AG09319 (cell line): Measurements from ENCODE around the gene PRMT9.

Experiments used
- DNase-seq: peaks from one replicate; pipeline ENCODE4 v3.0.0-alpha.2; 2010; ENCODE audit warnings: low read depth; ENCODE audit errors: extremely low read depth
- CTCF ChIP-seq: IDR thresholded peaks from 2 replicates; pipeline ENCODE4 v1.5.1; 2011; ENCODE audit warnings: low read depth, mild to moderate bottlenecking, inconsistent platforms, low read length, moderate library complexity

The PRMT9 gene

GRCh38 chr4:147704846-147705245 lies 20.9 kb upstream of the PRMT9 start:
- DNase-seq: no peak
- no peak for TF ChIP-seq CTCF

- no peak for DNase-seq
- TF ChIP-seq CTCF: no peak
These were observed 12.9 kb upstream of the PRMT9 start for GRCh38 chr4:147696866-147697265.

- no peak for TF ChIP-seq CTCF
- no peak for DNase-seq
These were observed 9.3 kb upstream of the PRMT9 start for GRCh38 chr4:147693218-147693617.

- TF ChIP-seq CTCF: no peak
- no peak for DNase-seq
These were observed 7.9 kb upstream of the PRMT9 start for GRCh38 chr4:147691820-147692219.

GRCh38 chr4:147689067-147689466 lies 5.1 kb upstream of the PRMT9 start:
- no peak for DNase-seq
- no peak for TF ChIP-seq CTCF

- TF ChIP-seq CTCF: no peak
- no peak for DNase-seq
These were observed 773 bp downstream of the PRMT9 start for GRCh38 chr4:147683188-147683591.

GRCh38 chr4:147682755-147683154 lies 1.2 kb downstream of the PRMT9 start:
- no peak for DNase-seq
- no peak for TF ChIP-seq CTCF
